GM19395 (cell line): ENCODE data around the gene RAD52.

ENCODE experiments used
- ATAC-seq: cut with Tn5 transposase; IDR thresholded peaks from one replicate; pipeline ENCODE4 v1.9.1; 2021; ENCODE audit warnings: mild to moderate bottlenecking, moderate library complexity; ENCODE audit not compliant: unreplicated experiment

RAD52 gene

GRCh38 chr12:916240-916639 is 33.3 kb downstream of the RAD52 start:
- ATAC-seq, result no peak

- no peak for ATAC-seq
Observed at GRCh38 chr12:915090-915489, 34.4 kb downstream of the RAD52 start.

GRCh38 chr12:913919-914698 is 35.4 kb downstream of the RAD52 start:
- ATAC-seq, result no peak

- ATAC-seq, result no peak
Observed at GRCh38 chr12:912466-913235, 36.8 kb downstream of the RAD52 start.

- no peak for ATAC-seq
Observed at GRCh38 chr12:911191-911826, 38.2 kb downstream of the RAD52 start.

- no peak for ATAC-seq
Observed at GRCh38 chr12:910416-910815, 39.1 kb downstream of the RAD52 start.

- no peak for ATAC-seq
Observed at GRCh38 chr12:909861-910260, 39.6 kb downstream of the RAD52 start.

GRCh38 chr12:907413-908185 is 41.9 kb downstream of the RAD52 start:
- no peak for ATAC-seq

- no peak for ATAC-seq
Observed at GRCh38 chr12:906062-906585, 43.4 kb downstream of the RAD52 start.

- ATAC-seq, result no peak
Observed at GRCh38 chr12:905261-906031, 44.0 kb downstream of the RAD52 start.

- ATAC-seq, result no peak
Observed at GRCh38 chr12:904010-904414, 45.5 kb downstream of the RAD52 start.

GRCh38 chr12:903055-903454 is 46.4 kb downstream of the RAD52 start:
- ATAC-seq, result no peak

GRCh38 chr12:902581-902980 is 46.9 kb downstream of the RAD52 start:
- no peak for ATAC-seq

GRCh38 chr12:897386-897785 is 52.1 kb downstream of the RAD52 start:
- no peak for ATAC-seq

GRCh38 chr12:896031-896430 is 53.5 kb downstream of the RAD52 start:
- ATAC-seq, result no peak

- ATAC-seq, result no peak
Observed at GRCh38 chr12:894226-894625, 55.3 kb downstream of the RAD52 start.

GRCh38 chr12:886206-886605 is 63.3 kb downstream of the RAD52 start:
- ATAC-seq, result no peak

- no peak for ATAC-seq
Observed at GRCh38 chr12:885701-886100, 63.8 kb downstream of the RAD52 start.

GRCh38 chr12:884746-885414 is 64.6 kb downstream of the RAD52 start:
- no peak for ATAC-seq

- ATAC-seq, result no peak
Observed at GRCh38 chr12:880656-881055, 68.8 kb downstream of the RAD52 start.
